Measurements from ENCODE around the gene TRAF3. TPM values are rescaled to one million over a fixed set of nuclear protein-coding genes. Genes with fewer than 3 reads are reported as not detected.
A peak's percentile ranks its signal among the peaks of the same experiment; 100 is the strongest.
"Not testable (repeated sequence)": the region's sequence is repeated elsewhere in the genome, so short reads cannot be mapped to it uniquely, and the experiment has no call there.

The TRAF3 gene
- total and polyA plus RNA-seq, 3 donors from 2014 or later = 24.3 to 38.8 (median 38.2) TPM

GRCh38 chr14:102889615-102890014 is 112.4 kb downstream of the TRAF3 start:
- TF ChIP-seq POLR2A (IDR thresholded peaks at IDR 0.05) = no peak
- no peak for TF ChIP-seq CTCF (IDR thresholded peaks at IDR 0.05)
- intact Hi-C loops (cut with DNase I; ENCODE audit: low total_unique reads) = no loop called here
- Histone ChIP-seq H3K4me1 (no peaks in the 10 kb centered on the region), H3K27ac (no peak overlapping the region), H3K36me3 (ENCODE audit: low read depth, missing control alignments) (no peaks in the 10 kb centered on the region), H3K27me3 (no peaks in the 10 kb centered on the region), H3K4me3 (no peak overlapping the region), H3K9me3 (no peaks in the 10 kb centered on the region)
- no peak for DNase-seq
- 86 to 95% methylated on average over 7 of the region's 7 CpGs for WGBS, 2 donors

GRCh38 chr14:102891111-102891510 is 113.9 kb downstream of the TRAF3 start:
- Histone ChIP-seq H3K4me1 (no peaks in the 10 kb centered on the region), H3K36me3 (ENCODE audit: low read depth, missing control alignments) (no peaks in the 10 kb centered on the region), H3K27me3 (no peaks in the 10 kb centered on the region), H3K4me3 (no peak overlapping the region), H3K9me3 (no peaks in the 10 kb centered on the region), H3K27ac (no peak overlapping the region)
- no peak for DNase-seq
- 89 to 92% methylated on average over 14 to 15 of the region's 15 CpGs for WGBS, 2 donors
- intact Hi-C loops (cut with DNase I; ENCODE audit: low total_unique reads) = no loop called here
- TF ChIP-seq CTCF (IDR thresholded peaks at IDR 0.05) = no peak
- no peak for TF ChIP-seq POLR2A (IDR thresholded peaks at IDR 0.05)

GRCh38 chr14:102891556-102891955 is 114.3 kb downstream of the TRAF3 start:
- Histone ChIP-seq H3K27me3 (no peaks in the 10 kb centered on the region), H3K27ac (no peak overlapping the region), H3K4me3 (no peak overlapping the region), H3K9me3 (no peaks in the 10 kb centered on the region), H3K4me1 (no peaks in the 10 kb centered on the region), H3K36me3 (ENCODE audit: low read depth, missing control alignments) (no peaks in the 10 kb centered on the region)
- 62 to 68% methylated on average over 4 of the region's 4 CpGs for WGBS, 2 donors
- intact Hi-C loops (cut with DNase I; ENCODE audit: low total_unique reads) = no loop called here
- TF ChIP-seq POLR2A (IDR thresholded peaks at IDR 0.05) = no peak
- TF ChIP-seq CTCF (IDR thresholded peaks at IDR 0.05) = no peak
- DNase-seq = no peak

GRCh38 chr14:102892651-102893050 is 115.4 kb downstream of the TRAF3 start:
- H3K36me3 ChIP-seq (ENCODE audit: low read depth, missing control alignments) = no peaks in the 10 kb centered on the region
- no peak overlapping the region for H3K4me3 ChIP-seq
- TF ChIP-seq CTCF (IDR thresholded peaks at IDR 0.05) = no peak
- no peak for TF ChIP-seq POLR2A (IDR thresholded peaks at IDR 0.05)
- no peaks in the 10 kb centered on the region for H3K27me3 ChIP-seq
- H3K9me3 ChIP-seq = no peaks in the 10 kb centered on the region
- intact Hi-C loops (cut with DNase I; ENCODE audit: low total_unique reads) = no loop called here
- no peak for DNase-seq
- H3K4me1 ChIP-seq = peaks cover 3% of the 10 kb centered on the region
- WGBS, 2 donors = 93 to 96% methylated on average over 8 of the region's 8 CpGs
- no peak overlapping the region for H3K27ac ChIP-seq

GRCh38 chr14:102893452-102893851 is 116.2 kb downstream of the TRAF3 start:
- Histone ChIP-seq H3K9me3 (no peaks in the 10 kb centered on the region), H3K27ac (no peak overlapping the region), H3K27me3 (no peaks in the 10 kb centered on the region), H3K4me1 (peaks cover 5% of the 10 kb centered on the region), H3K4me3 (no peak overlapping the region), H3K36me3 (ENCODE audit: low read depth, missing control alignments) (no peaks in the 10 kb centered on the region)
- DNase-seq = peak; percentile 88
- WGBS, 2 donors = 42 to 56% methylated on average over 9 of the region's 9 CpGs
- TF ChIP-seq POLR2A (IDR thresholded peaks at IDR 0.05) = no peak
- TF ChIP-seq CTCF (IDR thresholded peaks at IDR 0.05) = no peak
- intact Hi-C loops (cut with DNase I; ENCODE audit: low total_unique reads) = no loop called here

GRCh38 chr14:102896735-102897134 is 119.5 kb downstream of the TRAF3 start:
- H3K36me3 ChIP-seq (ENCODE audit: low read depth, missing control alignments) = not testable (repeated sequence)

More at GRCh38 chr14:102896735-102897134, 119.5 kb downstream of the TRAF3 start:
- H3K4me3 ChIP-seq; H3K27ac ChIP-seq; H3K4me1 ChIP-seq; H3K9me3 ChIP-seq; intact Hi-C loops (cut with DNase I; ENCODE audit: low total_unique reads); H3K27me3 ChIP-seq; DNase-seq: not testable (repeated sequence)
